ENCODE data around the gene TRAFD1.

TRAFD1 gene

GRCh38 chr12:112180422-112180821 is 55.1 kb downstream of the TRAFD1 start:
- Histone ChIP-seq H3K36me3 (ENCODE audit: insufficient read depth, insufficient read length, low read length) (peaks cover 62% of the 10 kb centered on the region), H3K9ac (ENCODE audit: insufficient read length, low read depth) (no peak overlapping the region), H3K27me3 (ENCODE audit: insufficient read depth, insufficient read length) (no peaks in the 10 kb centered on the region), H3K4me3 (ENCODE audit: insufficient read length, low read depth) (no peak overlapping the region), H3K4me1 (ENCODE audit: insufficient read depth, insufficient read length) (peaks cover 22% of the 10 kb centered on the region), H3K9me3 (ENCODE audit: insufficient read depth, low read length) (no peaks in the 10 kb centered on the region)
- TF ChIP-seq SUZ12 (IDR thresholded peaks at IDR 0.05; ENCODE audit: extremely low read depth, insufficient read depth, insufficient read length): no peak
- TF ChIP-seq ZNF274 (IDR thresholded peaks at IDR 0.05; ENCODE audit: low read depth, low read length): no peak
- no peak for TF ChIP-seq YY1 (IDR thresholded peaks at IDR 0.05; ENCODE audit: insufficient read depth, insufficient read length)
- DNase-seq (ENCODE audit: low read depth, low spot score): no peak

GRCh38 chr12:112182499-112182898 is 57.1 kb downstream of the TRAFD1 start:
- DNase-seq (ENCODE audit: low read depth, low spot score): no peak
- peaks cover 53% of the 10 kb centered on the region for H3K36me3 ChIP-seq (ENCODE audit: insufficient read depth, insufficient read length, low read length)
- no peak for TF ChIP-seq ZNF274 (IDR thresholded peaks at IDR 0.05; ENCODE audit: low read depth, low read length)
- no peak for TF ChIP-seq SUZ12 (IDR thresholded peaks at IDR 0.05; ENCODE audit: extremely low read depth, insufficient read depth, insufficient read length)
- no peak for TF ChIP-seq YY1 (IDR thresholded peaks at IDR 0.05; ENCODE audit: insufficient read depth, insufficient read length)
- no peaks in the 10 kb centered on the region for H3K27me3 ChIP-seq (ENCODE audit: insufficient read depth, insufficient read length)
- H3K9me3 ChIP-seq (ENCODE audit: insufficient read depth, low read length): no peaks in the 10 kb centered on the region
- H3K4me3 ChIP-seq (ENCODE audit: insufficient read length, low read depth): no peak overlapping the region
- H3K9ac ChIP-seq (ENCODE audit: insufficient read length, low read depth): peak overlapping the region; percentile 45
- peaks cover 23% of the 10 kb centered on the region for H3K4me1 ChIP-seq (ENCODE audit: insufficient read depth, insufficient read length)

GRCh38 chr12:112183141-112184021 is 58.0 kb downstream of the TRAFD1 start:
- peak; percentile 67 for DNase-seq (ENCODE audit: low read depth, low spot score)
- no peaks in the 10 kb centered on the region for H3K27me3 ChIP-seq (ENCODE audit: insufficient read depth, insufficient read length)
- TF ChIP-seq SUZ12 (IDR thresholded peaks at IDR 0.05; ENCODE audit: extremely low read depth, insufficient read depth, insufficient read length): no peak
- no peak for TF ChIP-seq YY1 (IDR thresholded peaks at IDR 0.05; ENCODE audit: insufficient read depth, insufficient read length)
- TF ChIP-seq ZNF274 (IDR thresholded peaks at IDR 0.05; ENCODE audit: low read depth, low read length): no peak
- H3K9ac ChIP-seq (ENCODE audit: insufficient read length, low read depth): no peak overlapping the region
- peaks cover 47% of the 10 kb centered on the region for H3K36me3 ChIP-seq (ENCODE audit: insufficient read depth, insufficient read length, low read length)
- no peak overlapping the region for H3K4me3 ChIP-seq (ENCODE audit: insufficient read length, low read depth)
- H3K4me1 ChIP-seq (ENCODE audit: insufficient read depth, insufficient read length): peaks cover 23% of the 10 kb centered on the region
- no peaks in the 10 kb centered on the region for H3K9me3 ChIP-seq (ENCODE audit: insufficient read depth, low read length)

GRCh38 chr12:112184056-112184887 is 58.9 kb downstream of the TRAFD1 start:
- peaks cover 23% of the 10 kb centered on the region for H3K4me1 ChIP-seq (ENCODE audit: insufficient read depth, insufficient read length)
- H3K9me3 ChIP-seq (ENCODE audit: insufficient read depth, low read length): no peaks in the 10 kb centered on the region
- DNase-seq (ENCODE audit: low read depth, low spot score): no peak
- H3K36me3 ChIP-seq (ENCODE audit: insufficient read depth, insufficient read length, low read length): peaks cover 46% of the 10 kb centered on the region
- H3K27me3 ChIP-seq (ENCODE audit: insufficient read depth, insufficient read length): no peaks in the 10 kb centered on the region
- H3K4me3 ChIP-seq (ENCODE audit: insufficient read length, low read depth): no peak overlapping the region
- TF ChIP-seq ZNF274 (IDR thresholded peaks at IDR 0.05; ENCODE audit: low read depth, low read length) (no peak), SUZ12 (IDR thresholded peaks at IDR 0.05; ENCODE audit: extremely low read depth, insufficient read depth, insufficient read length) (no peak), YY1 (IDR thresholded peaks at IDR 0.05; ENCODE audit: insufficient read depth, insufficient read length) (no peak)
- H3K9ac ChIP-seq (ENCODE audit: insufficient read length, low read depth): peak overlapping the region; percentile 70

- no peak for DNase-seq (ENCODE audit: low read depth, low spot score)
- H3K9me3 ChIP-seq (ENCODE audit: insufficient read depth, low read length): no peaks in the 10 kb centered on the region
- peaks cover 41% of the 10 kb centered on the region for H3K36me3 ChIP-seq (ENCODE audit: insufficient read depth, insufficient read length, low read length)
- H3K9ac ChIP-seq (ENCODE audit: insufficient read length, low read depth): no peak overlapping the region
- no peaks in the 10 kb centered on the region for H3K27me3 ChIP-seq (ENCODE audit: insufficient read depth, insufficient read length)
- peaks cover 23% of the 10 kb centered on the region for H3K4me1 ChIP-seq (ENCODE audit: insufficient read depth, insufficient read length)
- H3K4me3 ChIP-seq (ENCODE audit: insufficient read length, low read depth): no peak overlapping the region
- TF ChIP-seq ZNF274 (IDR thresholded peaks at IDR 0.05; ENCODE audit: low read depth, low read length) (no peak), YY1 (IDR thresholded peaks at IDR 0.05; ENCODE audit: insufficient read depth, insufficient read length) (no peak), SUZ12 (IDR thresholded peaks at IDR 0.05; ENCODE audit: extremely low read depth, insufficient read depth, insufficient read length) (no peak)
Observed at GRCh38 chr12:112185093-112185923, 59.9 kb downstream of the TRAFD1 start.

- Histone ChIP-seq H3K9ac (ENCODE audit: insufficient read length, low read depth) (no peak overlapping the region), H3K4me1 (ENCODE audit: insufficient read depth, insufficient read length) (peaks cover 20% of the 10 kb centered on the region), H3K4me3 (ENCODE audit: insufficient read length, low read depth) (no peak overlapping the region), H3K36me3 (ENCODE audit: insufficient read depth, insufficient read length, low read length) (peaks cover 62% of the 10 kb centered on the region), H3K27me3 (ENCODE audit: insufficient read depth, insufficient read length) (no peaks in the 10 kb centered on the region), H3K9me3 (ENCODE audit: insufficient read depth, low read length) (no peaks in the 10 kb centered on the region)
- TF ChIP-seq ZNF274 (IDR thresholded peaks at IDR 0.05; ENCODE audit: low read depth, low read length) (no peak), SUZ12 (IDR thresholded peaks at IDR 0.05; ENCODE audit: extremely low read depth, insufficient read depth, insufficient read length) (no peak), YY1 (IDR thresholded peaks at IDR 0.05; ENCODE audit: insufficient read depth, insufficient read length) (no peak)
- no peak for DNase-seq (ENCODE audit: low read depth, low spot score)
Observed at GRCh38 chr12:112188130-112188830, 62.9 kb downstream of the TRAFD1 start.

All from NT2/D1 (cell line).